HFF-Myc (cell line): ENCODE data around the gene TINCR.
"Not testable (repeated sequence)": the region's sequence is repeated elsewhere in the genome, so short reads cannot be mapped to it uniquely, and the experiment has no call there.

Source experiments
- DNase-seq: peaks from one replicate; pipeline ENCODE4 v3.0.0-alpha.2; 2011; ENCODE audit warnings: low read depth; ENCODE audit errors: extremely low read depth
- H3K4me3 ChIP-seq: replicated peaks from 2 replicates; pipeline ENCODE4 v1.5.1; 2011; ENCODE audit warnings: low read depth, mild to moderate bottlenecking, control low read depth, low read length
- TF ChIP-seq, protein P1 (sequence below): IDR thresholded peaks from 2 replicates; pipeline ENCODE4 v1.5.1; 2012; ENCODE audit warnings: mild to moderate bottlenecking, low read depth, low read length, control low read depth; ENCODE audit errors: missing control alignments

The TINCR gene

DNA sequence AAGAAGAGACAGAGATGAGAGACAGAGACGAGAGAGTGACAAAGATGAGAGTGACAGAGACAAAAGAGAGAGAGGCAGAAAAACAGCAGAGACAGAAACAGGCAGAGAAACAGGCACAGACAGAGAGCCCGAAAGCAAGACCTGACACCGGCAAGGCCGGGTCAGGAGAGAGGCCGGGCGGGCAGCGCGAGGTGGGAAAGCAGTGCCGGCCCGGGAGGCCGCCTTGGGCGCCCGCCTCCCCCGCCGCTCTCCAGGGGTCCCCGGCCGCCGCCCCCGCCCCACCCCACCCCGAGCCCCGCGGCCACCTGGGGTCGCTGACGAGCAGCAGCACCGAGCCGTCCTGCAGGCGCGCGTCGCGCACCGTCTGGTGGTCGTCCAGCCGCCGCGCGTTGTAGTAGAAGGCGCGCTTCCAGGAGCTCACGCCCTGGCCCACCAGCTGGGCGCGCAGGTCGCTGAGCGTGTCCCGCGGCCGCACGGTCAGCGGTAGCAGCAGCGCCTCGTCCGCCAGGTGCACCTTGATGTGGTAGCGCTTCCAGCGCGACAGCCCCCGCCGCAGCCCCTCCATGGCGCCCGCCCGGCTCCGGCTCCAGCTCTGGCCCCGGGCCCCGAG lies at the start of gene TINCR:
TSS of gene TINCR (minus strand) at position 594 of the 610 bp plus-strand sequence.
- no peak within 1 kb of the TSS for H3K4me3 ChIP-seq
- TF ChIP-seq, protein P1, sequence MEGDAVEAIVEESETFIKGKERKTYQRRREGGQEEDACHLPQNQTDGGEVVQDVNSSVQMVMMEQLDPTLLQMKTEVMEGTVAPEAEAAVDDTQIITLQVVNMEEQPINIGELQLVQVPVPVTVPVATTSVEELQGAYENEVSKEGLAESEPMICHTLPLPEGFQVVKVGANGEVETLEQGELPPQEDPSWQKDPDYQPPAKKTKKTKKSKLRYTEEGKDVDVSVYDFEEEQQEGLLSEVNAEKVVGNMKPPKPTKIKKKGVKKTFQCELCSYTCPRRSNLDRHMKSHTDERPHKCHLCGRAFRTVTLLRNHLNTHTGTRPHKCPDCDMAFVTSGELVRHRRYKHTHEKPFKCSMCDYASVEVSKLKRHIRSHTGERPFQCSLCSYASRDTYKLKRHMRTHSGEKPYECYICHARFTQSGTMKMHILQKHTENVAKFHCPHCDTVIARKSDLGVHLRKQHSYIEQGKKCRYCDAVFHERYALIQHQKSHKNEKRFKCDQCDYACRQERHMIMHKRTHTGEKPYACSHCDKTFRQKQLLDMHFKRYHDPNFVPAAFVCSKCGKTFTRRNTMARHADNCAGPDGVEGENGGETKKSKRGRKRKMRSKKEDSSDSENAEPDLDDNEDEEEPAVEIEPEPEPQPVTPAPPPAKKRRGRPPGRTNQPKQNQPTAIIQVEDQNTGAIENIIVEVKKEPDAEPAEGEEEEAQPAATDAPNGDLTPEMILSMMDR = no peak
- no peak for DNase-seq

DNA sequence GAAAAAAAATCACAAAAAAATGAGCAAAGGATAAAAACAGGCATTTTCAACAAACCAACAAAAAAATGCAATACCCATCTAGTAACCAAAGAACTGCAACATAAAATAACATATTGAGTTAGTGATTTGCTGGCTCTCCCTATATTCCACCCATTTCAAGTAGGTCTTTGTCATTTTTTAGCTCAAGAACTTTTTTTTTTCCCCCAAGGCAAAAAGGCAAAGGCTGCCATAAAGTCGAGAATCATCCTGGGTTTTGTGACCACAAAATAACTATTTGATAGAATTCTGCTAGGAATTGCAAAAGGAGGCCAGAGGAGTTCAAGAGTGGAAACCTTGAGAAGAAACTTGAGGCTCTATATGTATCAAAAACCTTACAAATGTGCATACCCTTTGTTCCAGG lies 49.3 kb upstream of the TINCR start:
- DNase-seq = no peak
- no peak overlapping the region for H3K4me3 ChIP-seq
- TF ChIP-seq, protein P1 = no peak

DNA sequence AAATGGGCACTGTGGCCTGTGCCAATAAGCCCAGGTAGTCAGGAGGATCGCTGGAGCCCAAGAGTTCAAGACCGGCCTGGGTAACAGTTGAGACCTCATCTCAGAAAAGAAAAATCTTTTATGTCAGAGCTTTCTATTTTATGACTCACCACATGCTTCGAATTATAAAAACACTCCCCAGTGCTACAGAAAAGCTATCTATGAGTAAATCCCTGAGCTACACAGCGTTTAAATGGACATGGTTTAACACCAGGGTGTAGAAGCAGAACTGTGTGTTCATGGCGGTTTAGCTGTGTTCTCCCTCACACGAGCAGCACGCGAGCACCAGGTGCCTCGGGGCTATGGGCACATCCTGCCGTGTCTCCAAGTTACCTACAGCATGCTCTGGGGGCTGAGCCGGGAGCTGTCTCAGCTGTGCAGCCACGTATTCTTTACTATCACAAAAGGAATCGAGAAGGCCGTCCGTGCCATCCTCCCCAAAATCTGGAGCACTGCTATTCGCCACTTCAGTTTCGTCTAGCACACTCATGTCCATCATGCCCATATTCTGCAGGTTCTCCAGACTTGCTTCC lies 48.1 kb upstream of the TINCR start:
- H3K4me3 ChIP-seq = no peak overlapping the region
- TF ChIP-seq, protein P1 = no peak
- no peak for DNase-seq

DNA sequence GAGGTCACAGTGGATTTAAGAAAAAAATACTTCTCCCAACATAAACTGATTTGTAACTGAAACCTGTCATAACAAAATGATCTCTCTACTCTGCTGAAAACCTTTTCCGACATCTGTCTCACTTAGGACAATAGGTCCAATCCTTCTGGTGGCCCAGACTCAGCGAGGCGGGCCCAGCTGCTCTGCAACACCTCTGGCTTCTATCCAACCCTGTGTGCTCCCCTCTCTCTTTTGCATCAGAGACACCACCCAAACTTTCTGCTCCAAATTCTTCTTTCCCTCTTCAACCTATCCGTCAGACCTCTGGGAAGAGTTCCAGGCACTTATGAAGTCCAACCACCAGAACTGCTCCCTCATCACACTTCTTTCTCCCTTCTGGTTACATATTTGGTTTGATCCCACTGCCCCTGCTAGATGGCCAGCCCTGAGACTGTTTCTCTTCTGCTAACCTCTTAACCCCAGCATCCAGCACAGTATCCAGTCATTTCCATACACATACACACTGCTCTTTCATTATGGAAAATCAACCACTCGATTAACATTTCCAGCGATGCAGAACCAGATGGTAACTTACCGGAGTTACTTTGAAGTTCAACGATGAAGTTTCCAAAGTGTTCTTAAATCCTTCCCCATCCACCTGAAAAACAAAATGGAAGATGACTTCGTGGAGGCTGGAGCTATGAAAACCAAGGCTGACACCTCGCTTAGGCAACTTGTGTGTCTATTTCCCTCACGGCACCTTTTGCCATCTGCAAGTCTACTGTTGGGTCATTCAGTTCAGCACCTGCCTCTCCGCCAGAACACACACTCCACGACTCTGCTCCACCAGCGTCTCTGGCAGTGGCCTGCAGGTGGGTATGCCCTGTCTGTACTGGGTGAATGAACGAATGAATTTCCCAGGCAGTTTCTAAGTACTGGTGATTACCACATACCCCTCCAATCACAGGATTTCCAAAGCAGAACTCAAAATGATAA lies 45.4 kb upstream of the TINCR start:
- TF ChIP-seq, protein P1 = no peak
- no peak for DNase-seq

DNA sequence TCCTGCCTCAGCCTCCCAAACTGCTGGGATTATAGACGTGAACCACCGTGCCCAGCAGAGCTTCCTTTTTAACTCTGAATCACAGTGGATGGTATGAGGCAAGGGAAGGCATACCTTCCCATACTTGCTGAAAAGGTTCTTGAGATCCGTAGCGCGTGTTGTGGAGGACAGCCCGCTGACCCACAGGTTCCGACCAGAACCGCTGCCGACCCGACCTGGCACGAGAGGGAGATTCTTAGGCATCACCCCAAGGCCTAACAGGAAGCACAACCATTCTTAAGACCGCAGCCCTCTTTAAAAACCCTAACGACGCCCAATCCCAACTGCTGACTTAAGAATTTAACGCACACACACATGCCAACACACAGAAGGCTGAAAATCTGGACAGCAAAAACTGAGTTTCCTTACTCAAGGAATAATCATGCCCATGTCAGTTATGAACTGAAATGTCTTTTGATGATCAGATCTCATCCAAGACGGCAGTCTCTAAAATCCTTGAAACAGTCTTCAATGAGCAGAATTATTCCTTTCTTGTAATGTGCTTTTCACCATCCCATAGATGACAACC lies 42.2 kb upstream of the TINCR start:
- TF ChIP-seq, protein P1 = no peak
- no peak overlapping the region for H3K4me3 ChIP-seq

More for the DNA sequence above, 45.4 kb upstream of the TINCR start:
- no peak overlapping the region for H3K4me3 ChIP-seq

DNA sequence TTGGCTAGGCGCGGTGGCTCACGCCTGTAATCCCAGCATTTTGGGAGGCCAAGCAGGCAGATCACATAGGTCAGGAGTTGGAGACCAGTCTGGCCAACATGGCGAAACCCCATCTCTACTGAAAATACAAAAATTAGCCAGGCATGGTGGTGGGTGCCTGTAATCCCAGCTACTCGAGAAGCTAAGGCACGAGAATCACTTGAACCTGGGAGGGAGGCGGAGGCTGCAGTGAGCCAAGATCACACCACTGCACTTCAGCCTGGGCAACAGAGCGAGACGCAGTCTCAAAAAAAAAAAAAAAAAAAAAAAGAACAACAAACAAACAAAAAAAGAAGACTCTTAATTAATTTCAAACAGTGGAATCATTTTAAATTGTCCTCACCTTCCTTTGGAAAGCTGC lies 41.0 kb upstream of the TINCR start:
- DNase-seq, H3K4me3 ChIP-seq: not testable (repeated sequence)

More for the DNA sequence above, 42.2 kb upstream of the TINCR start:
- DNase-seq = no peak

DNA sequence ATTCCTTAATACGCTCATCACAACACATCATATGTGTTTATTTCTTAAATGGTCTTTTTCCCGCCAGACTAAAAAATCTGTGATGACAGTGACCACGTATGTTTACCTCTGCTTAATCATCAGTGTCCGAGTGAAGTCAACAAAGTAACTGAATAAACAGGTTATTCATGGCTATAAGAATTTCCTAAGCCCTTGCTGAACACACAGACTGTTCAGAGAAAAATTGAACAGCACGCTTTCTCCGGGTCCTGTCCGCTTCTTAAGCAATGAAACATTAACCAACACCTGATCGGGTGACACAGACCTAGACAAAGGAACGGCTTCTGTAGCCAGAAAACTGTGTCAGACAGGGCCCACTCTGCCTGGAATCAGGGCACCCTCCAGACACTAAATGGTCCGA lies 40.5 kb upstream of the TINCR start:
- DNase-seq = no peak
- no peak overlapping the region for H3K4me3 ChIP-seq
- TF ChIP-seq, protein P1 = no peak
